Ovary (tissue), 9 donors: ENCODE results near the gene TSEN15. TPM values are rescaled to one million over a fixed set of nuclear protein-coding genes. Genes with fewer than 3 reads are reported as not detected.
"Not testable (repeated sequence)": the region's sequence is repeated elsewhere in the genome, so short reads cannot be mapped to it uniquely, and the experiment has no call there.

Experiments used
- DNase-seq, 5 donors: peaks; one replicate each; pipeline ENCODE4 v3.0.0-alpha.2; 2019 to 2020
- H3K27ac ChIP-seq, 2 donors: fragments of 200-600 bp; one replicate each; pipeline versions ENCODE4 v1.5.1 to v1.8.0; 2019 to 2022
- H3K27me3 ChIP-seq: fragments of 200-600 bp; one replicate; pipeline ENCODE4 v1.8.0; 2022
- H3K36me3 ChIP-seq: fragments of 200-600 bp; sonication (generic); one replicate; pipeline ENCODE4 v1.5.1; 2019
- H3K4me1 ChIP-seq: one replicate; pipeline ENCODE4 v1.8.1; 2013; ENCODE audit warnings: mild to moderate bottlenecking, moderate library complexity; ENCODE audit not compliant: insufficient read depth
- H3K4me3 ChIP-seq: fragments of 200-600 bp; sonication (generic); one replicate; pipeline ENCODE4 v1.5.1; 2017
- H3K9me3 ChIP-seq, 2 donors: fragments of 200-600 bp in 1 of 2; sonication (generic) in 1 of 2; one replicate each; pipeline versions ENCODE4 v1.5.1 to v1.8.1; 2013 to 2019; ENCODE audit warnings: mild to moderate bottlenecking in 1 of 2, moderate library complexity in 1 of 2
- CTCF ChIP-seq, 3 donors: fragments of 450-650 bp in 2 of 3; fragments of 200-600 bp in 1 of 3; IDR thresholded peaks; one replicate each; pipeline versions ENCODE4 v1.5.1 to v1.8.0; 2016 to 2022; ENCODE audit warnings: antibody characterized with exemption in 3 of 3, mild to moderate bottlenecking in 1 of 3
- EP300 ChIP-seq: sonication (generic); formaldehyde crosslinking; IDR thresholded peaks from one replicate; pipeline ENCODE4 v1.6.1; 2017; ENCODE audit warnings: antibody characterized with exemption
- POLR2A ChIP-seq: fragments of 450-650 bp; IDR thresholded peaks from one replicate; pipeline ENCODE4 v1.6.1; 2017; ENCODE audit warnings: antibody characterized with exemption, mild to moderate bottlenecking, moderate library complexity
- WGBS, 3 donors: extraction: QIAGEN DNeasy Blood & Tissue Kit in 1 of 3; methylation state at CpG; one replicate each; pipeline versions ENCODE4 v1.1.5 to v1.1.7; 2013 to 2017; 5-methylcytosine and 5-hydroxymethylcytosine counted together
- intact Hi-C, 4 donors: fragments of 100-400 bp; cut with DNase I; formaldehyde crosslinking; loops; one replicate each; pipeline versions ENCODE4 v1.11.0 to v1.15.1; 2022 to 2023
- polyA plus RNA-seq, 2 donors: library from polyadenylated mRNA; stranded (reverse); fragments of 200-250 nt in 1 of 2; fragments of 350-450 nt in 1 of 2; fragmentation: Illumina TruSeq in 1 of 2; extraction: RNeasy Lipid Tissue Mini Kit (QIAGEN cat#74804) in 1 of 2; gene quantifications; one replicate each; pipeline ENCODE4 v1.2.3, GENCODE V29; 2013 to 2014
- total RNA-seq, 7 donors: library from RNA; depleted of rRNA in 2 of 7; stranded (reverse); fragments of >200 nt in 2 of 7; fragmentation: NEBNext Ultra II Directional in 3 of 7; extraction: Animal tissue kit (Norgen Biotek cat#: 25700) in 3 of 7; gene quantifications; one replicate each; pipeline versions ENCODE4 v1.1.0 to v1.2.4, GENCODE V29; 2016 to 2023
- donor health status: DM: no; HTN: no; CAD: no; lungs with moderate emphysema.
- donor health status: DM: no; HTN: no; CAD: no.
- donor health status: Bipolar disorder and iron deficiency.
- donor health status: DM: yes; HTN: yes; CAD: no.
- donor health status: DM: no; HTN: no; CAD: no.
- donor health status: DM: yes; HTN: yes; CAD: no.

The TSEN15 gene
- total and polyA plus RNA-seq, 9 donors: 12.7 to 54.1 (median 18.2) TPM

GRCh38 chr1:184093071-184093470 is 41.5 kb downstream of the TSEN15 start:
- H3K4me1 ChIP-seq: no peaks in the 10 kb centered on the region
- 93 to 96% (median 93%) methylated on average over 2 of the region's 2 CpGs for WGBS, 3 donors
- no peak for DNase-seq
- H3K9me3 ChIP-seq: no peaks in the 10 kb centered on the region
- TF ChIP-seq EP300: no peak
- TF ChIP-seq POLR2A: no peak
- no peak for TF ChIP-seq CTCF (IDR thresholded peaks at IDR 0.05)
- intact Hi-C loops: no loop called here
- no peak overlapping the region for H3K4me3 ChIP-seq
- no peak overlapping the region for H3K27ac ChIP-seq
- H3K36me3 ChIP-seq: no peaks in the 10 kb centered on the region
- H3K27me3 ChIP-seq: no peaks in the 10 kb centered on the region

GRCh38 chr1:184096005-184096404 is 44.5 kb downstream of the TSEN15 start:
- Histone ChIP-seq H3K9me3 (no peaks in the 10 kb centered on the region), H3K27me3 (no peaks in the 10 kb centered on the region), H3K27ac (no peak overlapping the region), H3K4me1 (no peaks in the 10 kb centered on the region), H3K4me3 (no peak overlapping the region), H3K36me3 (no peaks in the 10 kb centered on the region)
- no peak for DNase-seq
- intact Hi-C loops: no loop called here
- no peak for TF ChIP-seq CTCF (IDR thresholded peaks at IDR 0.05)
- no peak for TF ChIP-seq POLR2A
- TF ChIP-seq EP300: no peak
- 96 to 100% (median 98%) methylated on average over 1 of the region's 1 CpG for WGBS, 3 donors

GRCh38 chr1:184096580-184096979 is 45.0 kb downstream of the TSEN15 start:
- H3K27me3 ChIP-seq, H3K9me3 ChIP-seq, H3K36me3 ChIP-seq, H3K4me3 ChIP-seq, H3K27ac ChIP-seq, DNase-seq, intact Hi-C loops, H3K4me1 ChIP-seq: not testable (repeated sequence)
- 76 to 82% (median 82%) methylated on average over 5 of the region's 5 CpGs for WGBS, 3 donors

- no peaks in the 10 kb centered on the region for H3K27me3 ChIP-seq
- no peaks in the 10 kb centered on the region for H3K4me1 ChIP-seq
- no peaks in the 10 kb centered on the region for H3K9me3 ChIP-seq
- no peak for TF ChIP-seq CTCF (IDR thresholded peaks at IDR 0.05)
- no peak for TF ChIP-seq POLR2A
- no peak for TF ChIP-seq EP300
- DNase-seq: no peak
- intact Hi-C loops: no loop called here
- no peak overlapping the region for H3K27ac ChIP-seq
- H3K4me3 ChIP-seq: no peak overlapping the region
- H3K36me3 ChIP-seq: no peaks in the 10 kb centered on the region
Observed at GRCh38 chr1:184101141-184101540, 49.6 kb downstream of the TSEN15 start.

GRCh38 chr1:184101571-184101970 is 50.0 kb downstream of the TSEN15 start:
- no peak for DNase-seq
- TF ChIP-seq EP300 (no peak), POLR2A (no peak), CTCF (IDR thresholded peaks at IDR 0.05) (no peak)
- H3K27ac ChIP-seq: no peak overlapping the region
- H3K27me3 ChIP-seq: no peaks in the 10 kb centered on the region
- H3K9me3 ChIP-seq: no peaks in the 10 kb centered on the region
- intact Hi-C loops: no loop called here
- WGBS, 3 donors: 88 to 89% (median 88%) methylated on average over 1 of the region's 1 CpG
- H3K4me1 ChIP-seq: no peaks in the 10 kb centered on the region
- no peaks in the 10 kb centered on the region for H3K36me3 ChIP-seq
- no peak overlapping the region for H3K4me3 ChIP-seq
